ENCODE measurements around the gene FBN2. TPM values are rescaled to one million over a fixed set of nuclear protein-coding genes. Genes with fewer than 3 reads are reported as not detected.

FBN2 gene
- total RNA-seq = under 1 TPM; 0.16 to 0.25 TPM
- total RNA-seq = 0.23 to 1.2 reads per million in 2 donors

GRCh38 chr5:128538000-128538249 lies at the start of gene FBN2:
Gene FBN2 (minus strand): TSS chr5:128538245. CDS start chr5:128537603, 642 bp downstream.
- no peak for ATAC-seq
- peaks cover 2% of the 10 kb centered on the region for H3K36me3 Mint-ChIP-seq (ENCODE audit: low read depth)
- no peaks in the 10 kb centered on the region for H3K9me3 ChIP-seq (ENCODE audit: control insufficient read depth, low read length, poor library complexity, severe bottlenecking)
- no peak within 1 kb of the TSS for H3K27ac Mint-ChIP-seq
- H3K27me3 Mint-ChIP-seq = peaks cover 33% of the 10 kb centered on the region
- no peak for DNase-seq
- H3K4me3 Mint-ChIP-seq = peak within 1 kb of the TSS; percentile 21
- peaks cover 3% of the 10 kb centered on the region for H3K4me1 Mint-ChIP-seq

GRCh38 chr5:128587275-128587674 lies 49.2 kb upstream of the FBN2 start:
- no peaks in the 10 kb centered on the region for H3K9me3 ChIP-seq (ENCODE audit: control insufficient read depth, low read length, poor library complexity, severe bottlenecking)
- DNase-seq = no peak
- H3K27me3 Mint-ChIP-seq = no peaks in the 10 kb centered on the region
- no peak overlapping the region for H3K4me3 Mint-ChIP-seq
- no peak for ATAC-seq
- no peak overlapping the region for H3K27ac Mint-ChIP-seq
- H3K36me3 Mint-ChIP-seq (ENCODE audit: low read depth) = no peaks in the 10 kb centered on the region
- no peaks in the 10 kb centered on the region for H3K4me1 Mint-ChIP-seq

- no peak overlapping the region for H3K4me3 Mint-ChIP-seq
- no peak for DNase-seq
These were observed 48.8 kb upstream of the FBN2 start for GRCh38 chr5:128586848-128587247.

GRCh38 chr5:128579639-128580038 lies 41.6 kb upstream of the FBN2 start:
- no peaks in the 10 kb centered on the region for H3K4me1 Mint-ChIP-seq
- H3K27ac Mint-ChIP-seq = no peak overlapping the region
- no peaks in the 10 kb centered on the region for H3K9me3 ChIP-seq (ENCODE audit: control insufficient read depth, low read length, poor library complexity, severe bottlenecking)

More at GRCh38 chr5:128586848-128587247, 48.8 kb upstream of the FBN2 start:
- no peaks in the 10 kb centered on the region for H3K36me3 Mint-ChIP-seq (ENCODE audit: low read depth)
- no peaks in the 10 kb centered on the region for H3K9me3 ChIP-seq (ENCODE audit: control insufficient read depth, low read length, poor library complexity, severe bottlenecking)
- no peak for ATAC-seq
- H3K4me1 Mint-ChIP-seq = no peaks in the 10 kb centered on the region
- no peak overlapping the region for H3K27ac Mint-ChIP-seq
- no peaks in the 10 kb centered on the region for H3K27me3 Mint-ChIP-seq

GRCh38 chr5:128579093-128579492 lies 41.0 kb upstream of the FBN2 start:
- no peaks in the 10 kb centered on the region for H3K36me3 Mint-ChIP-seq (ENCODE audit: low read depth)
- DNase-seq (no peak), ATAC-seq (no peak)
- no peak overlapping the region for H3K27ac Mint-ChIP-seq
- H3K4me3 Mint-ChIP-seq = no peak overlapping the region
- no peaks in the 10 kb centered on the region for H3K9me3 ChIP-seq (ENCODE audit: control insufficient read depth, low read length, poor library complexity, severe bottlenecking)
- H3K27me3 Mint-ChIP-seq = no peaks in the 10 kb centered on the region
- H3K4me1 Mint-ChIP-seq = no peaks in the 10 kb centered on the region

More at GRCh38 chr5:128579639-128580038, 41.6 kb upstream of the FBN2 start:
- Mint-ChIP-seq H3K4me3 (no peak overlapping the region), H3K36me3 (ENCODE audit: low read depth) (no peaks in the 10 kb centered on the region), H3K27me3 (no peaks in the 10 kb centered on the region)
- ATAC-seq = no peak
- DNase-seq = no peak

- DNase-seq = no peak
- no peak for ATAC-seq
- H3K27me3 Mint-ChIP-seq = no peaks in the 10 kb centered on the region
- H3K36me3 Mint-ChIP-seq (ENCODE audit: low read depth) = no peaks in the 10 kb centered on the region
- no peak overlapping the region for H3K4me3 Mint-ChIP-seq
- no peaks in the 10 kb centered on the region for H3K9me3 ChIP-seq (ENCODE audit: control insufficient read depth, low read length, poor library complexity, severe bottlenecking)
- H3K27ac Mint-ChIP-seq = no peak overlapping the region
- H3K4me1 Mint-ChIP-seq = no peaks in the 10 kb centered on the region
These were observed 36.0 kb upstream of the FBN2 start for GRCh38 chr5:128574041-128574440.

- no peaks in the 10 kb centered on the region for H3K4me1 Mint-ChIP-seq
- no peaks in the 10 kb centered on the region for H3K27me3 Mint-ChIP-seq
- H3K4me3 Mint-ChIP-seq = no peak overlapping the region
- no peak overlapping the region for H3K27ac Mint-ChIP-seq
- no peaks in the 10 kb centered on the region for H3K9me3 ChIP-seq (ENCODE audit: control insufficient read depth, low read length, poor library complexity, severe bottlenecking)
- H3K36me3 Mint-ChIP-seq (ENCODE audit: low read depth) = no peaks in the 10 kb centered on the region
- ATAC-seq (no peak), DNase-seq (no peak)
These were observed 34.9 kb upstream of the FBN2 start for GRCh38 chr5:128572930-128573319.

- no peaks in the 10 kb centered on the region for H3K36me3 Mint-ChIP-seq (ENCODE audit: low read depth)
- H3K27me3 Mint-ChIP-seq = no peaks in the 10 kb centered on the region
- ATAC-seq (no peak), DNase-seq (no peak)
- H3K27ac Mint-ChIP-seq = no peak overlapping the region
- no peaks in the 10 kb centered on the region for H3K4me1 Mint-ChIP-seq
- no peak overlapping the region for H3K4me3 Mint-ChIP-seq
- no peaks in the 10 kb centered on the region for H3K9me3 ChIP-seq (ENCODE audit: control insufficient read depth, low read length, poor library complexity, severe bottlenecking)
These were observed 34.2 kb upstream of the FBN2 start for GRCh38 chr5:128572051-128572929.

GRCh38 chr5:128566178-128566577 lies 28.1 kb upstream of the FBN2 start:
- no peaks in the 10 kb centered on the region for H3K9me3 ChIP-seq (ENCODE audit: control insufficient read depth, low read length, poor library complexity, severe bottlenecking)
- Mint-ChIP-seq H3K36me3 (ENCODE audit: low read depth) (no peaks in the 10 kb centered on the region), H3K4me1 (no peaks in the 10 kb centered on the region), H3K27me3 (no peaks in the 10 kb centered on the region), H3K27ac (no peak overlapping the region), H3K4me3 (no peak overlapping the region)
- ATAC-seq (no peak), DNase-seq (no peak)

- Mint-ChIP-seq H3K27me3 (no peaks in the 10 kb centered on the region), H3K27ac (no peak overlapping the region), H3K4me3 (no peak overlapping the region), H3K4me1 (no peaks in the 10 kb centered on the region), H3K36me3 (ENCODE audit: low read depth) (no peaks in the 10 kb centered on the region)
- H3K9me3 ChIP-seq (ENCODE audit: control insufficient read depth, low read length, poor library complexity, severe bottlenecking) = no peaks in the 10 kb centered on the region
- no peak for DNase-seq
- ATAC-seq = no peak
These were observed 21.6 kb upstream of the FBN2 start for GRCh38 chr5:128559300-128560297.

- DNase-seq (no peak), ATAC-seq (no peak)
- Mint-ChIP-seq H3K4me3 (no peak overlapping the region), H3K27me3 (no peaks in the 10 kb centered on the region), H3K4me1 (no peaks in the 10 kb centered on the region), H3K36me3 (ENCODE audit: low read depth) (no peaks in the 10 kb centered on the region), H3K27ac (no peak overlapping the region)
- H3K9me3 ChIP-seq (ENCODE audit: control insufficient read depth, low read length, poor library complexity, severe bottlenecking) = no peaks in the 10 kb centered on the region
These were observed 15.7 kb upstream of the FBN2 start for GRCh38 chr5:128553747-128554146.

GRCh38 chr5:128551476-128551875 lies 13.4 kb upstream of the FBN2 start:
- no peak overlapping the region for H3K27ac Mint-ChIP-seq
- ATAC-seq = no peak
- H3K9me3 ChIP-seq (ENCODE audit: control insufficient read depth, low read length, poor library complexity, severe bottlenecking) = no peaks in the 10 kb centered on the region
- DNase-seq = no peak
- no peaks in the 10 kb centered on the region for H3K36me3 Mint-ChIP-seq (ENCODE audit: low read depth)
- no peaks in the 10 kb centered on the region for H3K4me1 Mint-ChIP-seq
- no peaks in the 10 kb centered on the region for H3K27me3 Mint-ChIP-seq
- no peak overlapping the region for H3K4me3 Mint-ChIP-seq

- Mint-ChIP-seq H3K27ac (no peak overlapping the region), H3K36me3 (ENCODE audit: low read depth) (no peaks in the 10 kb centered on the region), H3K4me3 (no peak overlapping the region), H3K27me3 (no peaks in the 10 kb centered on the region), H3K4me1 (no peaks in the 10 kb centered on the region)
- DNase-seq (no peak), ATAC-seq (no peak)
- no peaks in the 10 kb centered on the region for H3K9me3 ChIP-seq (ENCODE audit: control insufficient read depth, low read length, poor library complexity, severe bottlenecking)
These were observed 11.5 kb upstream of the FBN2 start for GRCh38 chr5:128549496-128549895.
